GM12865 (cell line): ENCODE measurements around the gene RTEL1.

Source experiments
- DNase-seq: peaks from one replicate; pipeline ENCODE4 v3.0.0; 2010; ENCODE audit warnings: low read depth
- H3K4me3 ChIP-seq: 2 replicates; pipeline ENCODE4 v1.5.1; 2011; ENCODE audit warnings: mild to moderate bottlenecking, low read depth, low read length, control low read depth
- TF ChIP-seq, protein P1 (sequence below): IDR thresholded peaks from 2 replicates; pipeline ENCODE4 v1.5.1; 2011; ENCODE audit warnings: low read length, control low read depth, low read depth, inconsistent platforms; ENCODE audit not compliant: insufficient read depth; ENCODE audit errors: missing control alignments

RTEL1 gene

DNA sequence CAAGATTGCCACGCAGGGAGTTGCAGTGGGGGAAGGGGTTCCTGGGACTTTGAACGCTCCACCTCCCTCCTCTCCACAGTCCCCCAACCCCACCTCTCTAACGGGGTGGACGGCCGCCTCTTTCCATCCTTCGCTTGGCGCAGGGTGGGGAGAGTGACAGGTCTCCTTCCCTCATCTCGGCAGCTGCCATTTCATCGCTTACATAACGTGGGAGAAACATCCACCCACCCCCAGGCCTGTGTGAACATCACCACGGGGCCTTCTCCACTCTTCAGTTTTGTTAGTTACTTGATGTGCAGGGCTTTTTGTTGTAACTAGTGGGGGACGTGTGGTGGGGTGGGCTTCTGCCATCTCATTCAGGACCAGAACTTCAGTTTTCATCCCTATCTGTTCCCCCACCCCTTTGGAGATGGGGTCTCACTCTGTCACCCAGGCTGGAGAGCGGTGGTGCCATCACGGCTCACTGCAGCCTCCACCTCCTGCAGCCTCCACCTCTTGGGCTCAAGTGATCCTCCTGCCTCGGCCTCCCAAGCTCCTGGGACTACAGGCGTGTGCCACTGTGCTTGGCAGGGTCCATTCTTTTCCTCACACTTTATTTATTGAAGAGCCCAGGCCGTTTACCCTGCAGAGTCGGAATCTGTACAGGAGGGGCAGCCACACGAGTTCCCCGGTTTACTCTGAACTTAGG, 17.7 kb downstream of the RTEL1 start:
- TF ChIP-seq, protein P1, sequence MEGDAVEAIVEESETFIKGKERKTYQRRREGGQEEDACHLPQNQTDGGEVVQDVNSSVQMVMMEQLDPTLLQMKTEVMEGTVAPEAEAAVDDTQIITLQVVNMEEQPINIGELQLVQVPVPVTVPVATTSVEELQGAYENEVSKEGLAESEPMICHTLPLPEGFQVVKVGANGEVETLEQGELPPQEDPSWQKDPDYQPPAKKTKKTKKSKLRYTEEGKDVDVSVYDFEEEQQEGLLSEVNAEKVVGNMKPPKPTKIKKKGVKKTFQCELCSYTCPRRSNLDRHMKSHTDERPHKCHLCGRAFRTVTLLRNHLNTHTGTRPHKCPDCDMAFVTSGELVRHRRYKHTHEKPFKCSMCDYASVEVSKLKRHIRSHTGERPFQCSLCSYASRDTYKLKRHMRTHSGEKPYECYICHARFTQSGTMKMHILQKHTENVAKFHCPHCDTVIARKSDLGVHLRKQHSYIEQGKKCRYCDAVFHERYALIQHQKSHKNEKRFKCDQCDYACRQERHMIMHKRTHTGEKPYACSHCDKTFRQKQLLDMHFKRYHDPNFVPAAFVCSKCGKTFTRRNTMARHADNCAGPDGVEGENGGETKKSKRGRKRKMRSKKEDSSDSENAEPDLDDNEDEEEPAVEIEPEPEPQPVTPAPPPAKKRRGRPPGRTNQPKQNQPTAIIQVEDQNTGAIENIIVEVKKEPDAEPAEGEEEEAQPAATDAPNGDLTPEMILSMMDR: no peak
- H3K4me3 ChIP-seq: no peak overlapping the region
- no peak for DNase-seq

DNA sequence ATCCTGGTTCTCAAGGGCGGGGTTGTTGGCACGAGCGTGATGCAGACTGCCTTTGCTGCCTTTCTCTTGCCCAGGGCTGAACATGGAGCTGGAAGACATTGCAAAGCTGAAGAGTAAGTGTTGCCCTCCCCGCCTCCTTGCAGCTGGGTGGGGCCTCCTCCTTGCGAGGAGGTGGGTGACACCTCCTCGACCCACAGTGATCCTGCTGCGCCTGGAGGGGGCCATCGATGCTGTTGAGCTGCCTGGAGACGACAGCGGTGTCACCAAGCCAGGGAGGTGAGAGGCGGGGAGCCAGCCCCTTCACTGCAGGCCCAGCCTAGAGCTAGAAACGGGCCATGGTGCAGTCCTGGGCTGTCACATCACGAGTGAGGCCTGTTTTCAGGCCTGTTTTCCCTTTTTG, 20.0 kb downstream of the RTEL1 start:
- H3K4me3 ChIP-seq: no peak overlapping the region
- TF ChIP-seq, protein P1: no peak
- DNase-seq: no peak

DNA sequence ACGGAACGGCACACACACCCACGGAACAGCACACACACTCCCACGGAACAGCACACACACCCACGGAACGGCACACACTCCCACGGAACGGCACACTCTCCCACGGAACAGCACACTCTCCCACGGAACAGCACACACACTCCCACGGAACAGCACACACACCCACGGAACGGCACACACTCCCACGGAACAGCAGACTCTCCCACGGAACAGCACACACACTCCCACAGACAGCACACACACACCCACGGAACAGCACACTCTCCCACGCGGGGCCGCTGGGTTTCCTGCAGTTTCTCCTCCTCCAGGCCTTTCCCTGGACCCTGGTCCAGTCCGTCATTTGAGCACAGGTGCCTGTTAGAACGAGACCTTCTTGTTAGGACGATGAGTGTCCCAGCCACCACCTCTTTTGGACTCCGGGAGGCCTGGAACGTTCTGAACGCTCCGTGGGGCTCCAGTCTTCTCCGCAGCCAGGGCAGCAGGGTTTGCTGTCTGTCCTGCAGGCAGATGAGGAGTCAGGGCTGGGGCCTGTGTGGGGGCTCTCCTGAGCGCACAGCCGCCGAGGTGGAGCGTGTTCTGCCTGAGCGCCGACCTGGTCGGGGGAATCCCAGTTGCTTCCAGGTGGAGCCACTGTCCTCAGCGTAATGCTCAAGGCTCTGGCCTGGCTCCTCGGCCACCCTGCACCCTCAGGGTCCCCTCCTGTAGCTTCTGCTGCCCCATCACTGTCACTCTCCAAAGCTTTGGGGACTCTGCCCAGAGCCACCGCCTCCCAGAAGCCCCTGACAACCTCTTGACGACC, 20.8 kb downstream of the RTEL1 start:
- DNase-seq: no peak
- TF ChIP-seq, protein P1: no peak
- H3K4me3 ChIP-seq: no peak overlapping the region

DNA sequence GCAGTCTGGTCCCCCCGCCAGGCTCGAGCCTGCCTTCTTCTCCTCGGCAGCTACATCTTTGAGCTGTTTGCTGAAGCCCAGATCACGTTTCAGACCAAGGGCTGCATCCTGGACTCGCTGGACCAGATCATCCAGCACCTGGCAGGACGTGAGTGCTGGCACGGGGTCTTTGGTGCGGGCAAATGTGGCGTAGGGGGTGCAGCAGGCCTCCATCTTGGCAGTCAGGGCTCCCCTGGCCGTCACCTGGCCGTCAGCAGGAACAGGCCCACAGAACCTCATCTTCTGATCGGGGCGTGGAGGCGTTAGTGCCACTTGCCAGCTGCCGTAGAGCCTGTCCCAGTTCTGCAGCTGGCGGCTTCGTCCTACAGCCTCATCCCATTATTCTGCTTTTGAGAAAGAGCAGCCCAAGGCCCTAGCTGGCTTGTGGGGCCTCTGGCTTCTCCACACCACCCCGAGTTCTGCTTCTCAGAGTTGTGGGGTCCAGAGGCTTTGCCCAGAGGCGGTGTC, 21.7 kb downstream of the RTEL1 start:
- no peak for DNase-seq
- H3K4me3 ChIP-seq: no peak overlapping the region
- TF ChIP-seq, protein P1: no peak

DNA sequence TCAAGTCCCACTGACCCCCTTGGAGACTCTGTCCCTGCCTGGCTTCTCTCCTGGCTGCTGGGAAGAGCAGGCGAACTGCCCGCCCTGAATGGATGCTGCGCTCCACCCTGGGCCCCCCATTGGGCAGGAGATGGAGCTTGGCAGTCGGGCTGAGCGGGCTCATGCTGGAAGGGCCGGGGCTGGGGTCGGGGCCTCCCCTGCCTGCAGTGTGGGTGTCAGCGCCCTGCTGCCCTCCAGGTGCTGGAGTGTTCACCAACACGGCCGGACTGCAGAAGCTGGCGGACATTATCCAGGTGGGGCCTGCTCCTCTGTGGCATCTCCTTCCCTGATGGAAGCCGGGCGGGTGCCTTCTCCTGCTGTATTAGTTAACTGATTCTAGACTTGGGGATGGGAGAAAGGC, 22.3 kb downstream of the RTEL1 start:
- DNase-seq: no peak
- TF ChIP-seq, protein P1: no peak
- H3K4me3 ChIP-seq: no peak overlapping the region

DNA sequence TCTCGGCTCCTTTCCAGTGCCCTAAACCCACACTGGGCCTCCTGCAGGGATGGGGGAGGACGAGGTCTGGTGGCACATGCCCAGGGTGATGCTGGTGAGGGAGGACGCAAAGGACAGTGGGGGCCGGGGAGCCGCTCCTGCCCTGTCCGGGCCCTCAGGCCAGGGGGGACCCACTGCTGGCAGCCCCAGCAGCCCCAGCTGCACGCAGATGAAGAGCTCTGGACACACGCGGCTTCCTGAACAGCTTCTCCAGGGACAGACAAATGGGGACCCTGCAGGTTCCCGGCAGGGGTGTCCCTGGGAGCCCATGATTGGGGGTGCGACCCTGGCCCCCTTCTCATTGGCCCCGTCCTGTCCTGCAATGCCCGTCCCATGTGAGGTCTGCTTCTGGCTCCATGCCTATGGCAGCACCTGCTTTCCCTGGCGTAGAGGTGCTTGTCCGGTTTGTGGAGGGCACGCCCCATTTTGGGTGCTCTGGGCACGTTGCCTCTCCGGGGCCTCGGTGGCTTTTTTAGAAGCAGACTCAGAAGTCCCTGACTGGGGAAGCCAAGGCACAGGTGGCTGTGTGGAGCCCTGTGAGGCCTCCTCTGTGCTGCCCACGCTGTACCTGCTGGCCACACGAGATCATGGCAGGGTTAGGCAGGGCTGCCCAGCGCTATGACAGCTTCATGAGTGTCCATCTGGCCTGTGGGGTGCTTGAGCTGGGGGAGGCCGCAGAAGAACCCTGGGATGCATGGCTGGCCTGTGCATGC, 22.9 kb downstream of the RTEL1 start:
- TF ChIP-seq, protein P1: no peak
- no peak overlapping the region for H3K4me3 ChIP-seq
- no peak for DNase-seq
